Measurements from ENCODE around the gene SYNM. TPM values are rescaled to one million over a fixed set of nuclear protein-coding genes. Genes with fewer than 3 reads are reported as not detected.
A peak's percentile ranks its signal among the peaks of the same experiment; 100 is the strongest.

The SYNM gene
- total RNA-seq, 1 donor from 2014 or later = 23.4 TPM

- Mint-ChIP-seq H3K4me3 (ENCODE audit: unreplicated experiment) (no peak overlapping the region), H3K27me3 (ENCODE audit: low read depth) (no peaks in the 10 kb centered on the region), H3K9me3 (ENCODE audit: low read depth) (no peaks in the 10 kb centered on the region), H3K36me3 (ENCODE audit: low read depth) (peaks cover 41% of the 10 kb centered on the region), H3K4me1 (ENCODE audit: low read depth) (peaks cover 57% of the 10 kb centered on the region), H3K27ac (ENCODE audit: unreplicated experiment) (no peak overlapping the region)
- no peak for DNase-seq (ENCODE audit: low spot score)
- TF ChIP-seq CTCF (IDR thresholded peaks at IDR 0.05) = no peak
Observed at GRCh38 chr15:99127773-99128172, 22.9 kb downstream of the SYNM start.

GRCh38 chr15:99128411-99128810, 23.5 kb downstream of the SYNM start:
- DNase-seq (ENCODE audit: low spot score) = peak; percentile 40
- H3K27me3 Mint-ChIP-seq (ENCODE audit: low read depth) = no peaks in the 10 kb centered on the region
- H3K9me3 Mint-ChIP-seq (ENCODE audit: low read depth) = no peaks in the 10 kb centered on the region
- peaks cover 56% of the 10 kb centered on the region for H3K4me1 Mint-ChIP-seq (ENCODE audit: low read depth)
- H3K36me3 Mint-ChIP-seq (ENCODE audit: low read depth) = peaks cover 41% of the 10 kb centered on the region
- TF ChIP-seq CTCF (IDR thresholded peaks at IDR 0.05) = no peak
- no peak overlapping the region for H3K27ac Mint-ChIP-seq (ENCODE audit: unreplicated experiment)
- H3K4me3 Mint-ChIP-seq (ENCODE audit: unreplicated experiment) = no peak overlapping the region

- H3K36me3 Mint-ChIP-seq (ENCODE audit: low read depth) = peaks cover 41% of the 10 kb centered on the region
- H3K9me3 Mint-ChIP-seq (ENCODE audit: low read depth) = no peaks in the 10 kb centered on the region
- H3K27ac Mint-ChIP-seq (ENCODE audit: unreplicated experiment) = peak overlapping the region; percentile 37
- no peaks in the 10 kb centered on the region for H3K27me3 Mint-ChIP-seq (ENCODE audit: low read depth)
- no peak for TF ChIP-seq CTCF (IDR thresholded peaks at IDR 0.05)
- H3K4me1 Mint-ChIP-seq (ENCODE audit: low read depth) = peaks cover 53% of the 10 kb centered on the region
- no peak for DNase-seq (ENCODE audit: low spot score)
- no peak overlapping the region for H3K4me3 Mint-ChIP-seq (ENCODE audit: unreplicated experiment)
Observed at GRCh38 chr15:99129644-99130043, 24.8 kb downstream of the SYNM start.

- Mint-ChIP-seq H3K27ac (ENCODE audit: unreplicated experiment) (peak overlapping the region; percentile 74), H3K9me3 (ENCODE audit: low read depth) (no peaks in the 10 kb centered on the region), H3K36me3 (ENCODE audit: low read depth) (peaks cover 41% of the 10 kb centered on the region), H3K27me3 (ENCODE audit: low read depth) (no peaks in the 10 kb centered on the region), H3K4me1 (ENCODE audit: low read depth) (peaks cover 53% of the 10 kb centered on the region), H3K4me3 (ENCODE audit: unreplicated experiment) (no peak overlapping the region)
- no peak for TF ChIP-seq CTCF (IDR thresholded peaks at IDR 0.05)
- peak; percentile 42 for DNase-seq (ENCODE audit: low spot score)
Observed at GRCh38 chr15:99130314-99130713, 25.4 kb downstream of the SYNM start.

- Mint-ChIP-seq H3K27me3 (ENCODE audit: low read depth) (no peaks in the 10 kb centered on the region), H3K9me3 (ENCODE audit: low read depth) (no peaks in the 10 kb centered on the region), H3K4me3 (ENCODE audit: unreplicated experiment) (no peak overlapping the region), H3K4me1 (ENCODE audit: low read depth) (peaks cover 53% of the 10 kb centered on the region), H3K27ac (ENCODE audit: unreplicated experiment) (no peak overlapping the region), H3K36me3 (ENCODE audit: low read depth) (peaks cover 45% of the 10 kb centered on the region)
- no peak for TF ChIP-seq CTCF (IDR thresholded peaks at IDR 0.05)
- peak; percentile 67 for DNase-seq (ENCODE audit: low spot score)
Observed at GRCh38 chr15:99130765-99131440, 26.0 kb downstream of the SYNM start.
